Pancreas (tissue), 10 donors: ENCODE measurements around the gene BCAR3. TPM values are rescaled to one million over a fixed set of nuclear protein-coding genes. Genes with fewer than 3 reads are reported as not detected.

ENCODE experiments used
- ATAC-seq, 4 donors: fragments of 200-7000 bp; cut with Tn5 transposase; one replicate each; pipeline versions ENCODE4 v1.8.0 to v1.9.1; 2020; ENCODE audit warnings: mild to moderate bottlenecking in 4 of 4, moderate library complexity in 4 of 4
- DNase-seq, 6 donors: peaks; one replicate each; pipeline ENCODE4 v3.0.0-alpha.2; 2020
- FAIRE-seq: peaks from 2 replicates; lab custom pipeline; 2012; peaks lifted over from hg19 to GRCh38; lab: Jason Lieb, UNC
- H3K27ac ChIP-seq, 4 donors: fragments of 200-600 bp; sonication (generic); 1 replicate in 3 of 4; 2 replicates in 1 of 4; pipeline versions ENCODE4 v1.5.0 to v1.8.0; 2020
- H3K27me3 ChIP-seq, 4 donors: fragments of 200-600 bp; one replicate each; pipeline ENCODE4 v1.8.0; 2021
- H3K36me3 ChIP-seq, 3 donors: fragments of 200-600 bp; sonication (generic) in 1 of 3; one replicate each; pipeline versions ENCODE4 v1.5.0 to v1.8.0; 2020 to 2021
- H3K4me1 ChIP-seq, 3 donors: fragments of 200-600 bp; one replicate each; pipeline ENCODE4 v1.8.0; 2021
- H3K4me3 ChIP-seq, 4 donors: fragments of 200-600 bp; sonication (generic) in 2 of 4; one replicate each; pipeline versions ENCODE4 v1.5.0 to v1.8.0; 2020 to 2021
- H3K9me3 ChIP-seq, 4 donors: fragments of 200-600 bp; one replicate each; pipeline ENCODE4 v1.8.0; 2021
- WGBS, 2 donors: extraction: QIAGEN DNeasy Blood & Tissue Kit; methylation state at CpG; one replicate each; pipeline ENCODE4 v1.1.7; 2013; 5-methylcytosine and 5-hydroxymethylcytosine counted together
- intact Hi-C, 3 donors: fragments of 100-400 bp; cut with DNase I; formaldehyde crosslinking; loops; one replicate each; pipeline versions ENCODE4 v1.11.1 to v1.14.2; 2022
- polyA plus RNA-seq, 2 donors: library from polyadenylated mRNA; stranded (reverse); fragments of 200-250 nt; gene quantifications; one replicate each; pipeline ENCODE4 v1.2.3, GENCODE V29; 2013
- total RNA-seq, 6 donors: library from RNA; stranded (reverse); fragmentation: NEBNext Ultra II Directional in 4 of 6; extraction: Animal tissue kit (Norgen Biotek cat#: 25700) in 4 of 6; gene quantifications; one replicate each; pipeline versions ENCODE4 v1.2.1 to v1.2.4, GENCODE V29; 2021 to 2023
- TF ChIP-seq, protein P1 (sequence below), 4 donors: fragments of 200-600 bp; sonication (generic) in 3 of 4; IDR thresholded peaks; one replicate each; pipeline versions ENCODE4 v1.5.0 to v1.8.0; 2021; ENCODE audit warnings: antibody characterized with exemption in 4 of 4
- donor health status: healthy with polysubstance abuse.
- donor health status: DM: no; HTN: no; CAD: no; lungs with moderate emphysema.
- donor health status: DM: no; HTN: no; CAD: no.
- donor health status: control.
- donor health status: control.
- donor health status: Bipolar disorder and iron deficiency.
- donor health status: DM: yes; HTN: yes; CAD: no.
- donor health status: DM: no; HTN: no; CAD: no.
- donor health status: DM: no; HTN: no; CAD: no.
- donor health status: DM: yes; HTN: yes; CAD: no.

Gene BCAR3
- total and polyA plus RNA-seq, 8 donors = 2.4 to 8.2 (median 4.9) TPM

DNA sequence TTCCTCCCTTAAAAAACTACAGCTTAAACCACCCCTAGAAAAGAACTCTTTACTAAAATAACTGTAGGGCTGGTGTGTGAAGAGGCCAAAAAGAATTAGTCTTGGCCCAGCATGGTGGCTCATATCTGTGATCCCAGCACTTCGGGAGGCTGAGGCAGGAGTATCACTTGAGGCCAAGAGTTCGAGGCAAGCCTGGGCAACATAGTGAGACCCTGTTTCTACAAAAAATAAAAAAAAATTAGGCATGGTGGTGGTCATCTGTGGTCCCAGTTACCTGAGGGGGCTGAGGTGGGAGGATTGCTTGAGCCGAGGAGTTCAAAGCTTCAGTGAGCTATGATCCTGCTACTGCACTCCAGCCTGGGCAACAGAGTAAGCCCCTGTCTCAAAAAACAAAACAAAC, 44.9 kb downstream of the BCAR3 start:
- no peak for DNase-seq
- H3K4me1 ChIP-seq = no peaks in the 10 kb centered on the region
- H3K27ac ChIP-seq = no peak overlapping the region
- H3K27me3 ChIP-seq = no peaks in the 10 kb centered on the region
- no peaks in the 10 kb centered on the region for H3K9me3 ChIP-seq
- ATAC-seq = no peak
- intact Hi-C loops = no loop called here
- no peak overlapping the region for H3K4me3 ChIP-seq
- no peak for FAIRE-seq
- 95 to 98% methylated on average over 3 of the region's 3 CpGs for WGBS, 2 donors
- H3K36me3 ChIP-seq = no peaks in the 10 kb centered on the region
- TF ChIP-seq, protein P1, sequence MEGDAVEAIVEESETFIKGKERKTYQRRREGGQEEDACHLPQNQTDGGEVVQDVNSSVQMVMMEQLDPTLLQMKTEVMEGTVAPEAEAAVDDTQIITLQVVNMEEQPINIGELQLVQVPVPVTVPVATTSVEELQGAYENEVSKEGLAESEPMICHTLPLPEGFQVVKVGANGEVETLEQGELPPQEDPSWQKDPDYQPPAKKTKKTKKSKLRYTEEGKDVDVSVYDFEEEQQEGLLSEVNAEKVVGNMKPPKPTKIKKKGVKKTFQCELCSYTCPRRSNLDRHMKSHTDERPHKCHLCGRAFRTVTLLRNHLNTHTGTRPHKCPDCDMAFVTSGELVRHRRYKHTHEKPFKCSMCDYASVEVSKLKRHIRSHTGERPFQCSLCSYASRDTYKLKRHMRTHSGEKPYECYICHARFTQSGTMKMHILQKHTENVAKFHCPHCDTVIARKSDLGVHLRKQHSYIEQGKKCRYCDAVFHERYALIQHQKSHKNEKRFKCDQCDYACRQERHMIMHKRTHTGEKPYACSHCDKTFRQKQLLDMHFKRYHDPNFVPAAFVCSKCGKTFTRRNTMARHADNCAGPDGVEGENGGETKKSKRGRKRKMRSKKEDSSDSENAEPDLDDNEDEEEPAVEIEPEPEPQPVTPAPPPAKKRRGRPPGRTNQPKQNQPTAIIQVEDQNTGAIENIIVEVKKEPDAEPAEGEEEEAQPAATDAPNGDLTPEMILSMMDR (IDR thresholded peaks at IDR 0.05) = no peak

DNA sequence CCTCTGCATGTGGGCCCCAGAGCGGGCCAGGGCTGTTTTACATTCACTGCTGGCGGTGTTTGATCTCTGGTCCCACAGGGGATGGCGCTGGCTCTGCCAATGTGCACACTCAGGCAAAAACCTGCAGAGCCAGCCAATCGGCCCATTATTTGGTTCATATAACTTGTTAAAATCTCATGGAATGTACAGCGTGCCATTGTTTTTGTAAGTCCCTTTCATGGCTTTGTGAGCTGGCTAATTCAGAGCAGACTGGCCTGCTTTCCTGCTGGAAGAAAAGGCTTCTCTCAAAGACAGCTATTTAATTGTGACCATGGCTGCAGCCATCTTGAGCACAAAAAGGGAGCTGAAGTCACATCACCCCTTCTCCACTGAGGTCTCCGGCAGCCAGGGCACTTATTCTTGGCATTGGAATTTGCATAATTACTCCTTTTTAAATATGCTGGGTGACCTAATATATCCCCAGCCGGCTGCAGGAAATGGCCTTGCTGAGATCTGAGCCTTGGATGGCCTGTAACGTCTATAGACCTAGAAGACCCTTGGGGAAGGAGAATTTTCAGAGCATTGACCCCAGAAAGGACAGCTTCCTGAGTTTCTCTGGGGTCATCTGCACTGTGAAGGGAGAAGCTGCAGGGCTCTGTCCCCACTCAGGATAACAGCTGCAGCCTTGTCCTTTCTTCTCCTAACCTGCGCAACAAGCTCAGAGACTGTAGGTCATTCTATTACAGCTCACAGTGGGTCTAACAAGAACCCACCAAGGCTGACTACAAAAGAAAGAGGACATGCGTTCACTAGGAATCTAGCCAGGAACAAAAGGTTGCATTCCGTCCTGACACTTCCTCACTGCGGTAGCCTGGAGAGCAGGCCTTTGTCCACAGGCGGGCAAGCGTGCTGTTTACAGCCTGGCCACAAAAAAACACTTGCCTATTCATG, 45.8 kb downstream of the BCAR3 start:
- intact Hi-C loops = no loop called here
- DNase-seq (no peak), ATAC-seq (no peak), FAIRE-seq (no peak)
- Histone ChIP-seq H3K27ac (no peak overlapping the region), H3K4me3 (no peak overlapping the region), H3K9me3 (no peaks in the 10 kb centered on the region), H3K27me3 (no peaks in the 10 kb centered on the region), H3K36me3 (no peaks in the 10 kb centered on the region), H3K4me1 (no peaks in the 10 kb centered on the region)
- 88 to 91% methylated on average over 14 of the region's 14 CpGs for WGBS, 2 donors
- TF ChIP-seq, protein P1 (IDR thresholded peaks at IDR 0.05) = no peak

GRCh38 chr1:93633313-93633712, 48.3 kb downstream of the BCAR3 start:
- 90 to 93% methylated on average over 4 of the region's 4 CpGs for WGBS, 2 donors
- ATAC-seq = no peak
- no peak for FAIRE-seq

GRCh38 chr1:93631626-93632365, 49.8 kb downstream of the BCAR3 start:
- TF ChIP-seq, protein P1 (IDR thresholded peaks at IDR 0.05) = no peak
- Histone ChIP-seq H3K36me3 (no peaks in the 10 kb centered on the region), H3K4me3 (no peak overlapping the region), H3K27me3 (no peaks in the 10 kb centered on the region), H3K4me1 (no peaks in the 10 kb centered on the region), H3K27ac (no peak overlapping the region), H3K9me3 (no peaks in the 10 kb centered on the region)
- intact Hi-C loops = loop anchor here in 1 of 3 donors (5.0 kb wide), 1 partner anchor 181 kb away; no protein-coding TSS in a partner anchor
- DNase-seq (no peak), FAIRE-seq (no peak), ATAC-seq (peak in 1 of 4 donors; percentile 44)
- WGBS, 2 donors = 73 to 87% methylated on average over 5 of the region's 5 CpGs

More at GRCh38 chr1:93633313-93633712, 48.3 kb downstream of the BCAR3 start:
- Histone ChIP-seq H3K9me3 (no peaks in the 10 kb centered on the region), H3K4me1 (no peaks in the 10 kb centered on the region), H3K36me3 (no peaks in the 10 kb centered on the region), H3K4me3 (no peak overlapping the region), H3K27me3 (no peaks in the 10 kb centered on the region), H3K27ac (no peak overlapping the region)
- intact Hi-C loops = loop anchor here in 1 of 3 donors (5.0 kb wide), 1 partner anchor 179 kb away; no protein-coding TSS in a partner anchor
- DNase-seq = no peak
- TF ChIP-seq, protein P1 (IDR thresholded peaks at IDR 0.05) = no peak
